SK-N-SH treated with all-trans-retinoic acid at 6 μM for 48 hours (cell line): ENCODE data around the gene TRAPPC4.
"Not testable (repeated sequence)": the region's sequence is repeated elsewhere in the genome, so short reads cannot be mapped to it uniquely, and the experiment has no call there.

Experiments
- BACH2 ChIP-seq: fragments of 250-450 bp; sonication (Bioruptor Pico); IDR thresholded peaks from 2 replicates; pipeline ENCODE4 v1.9.0; 2021; ENCODE audit warnings: mild to moderate bottlenecking, borderline replicate concordance
- ISL1 ChIP-seq: fragments of 250-450 bp; sonication (Bioruptor Pico); IDR thresholded peaks from 2 replicates; pipeline ENCODE4 v2.1.2; 2022; ENCODE audit warnings: mild to moderate bottlenecking, moderate library complexity
- OSR1 ChIP-seq: fragments of 250-450 bp; sonication (Bioruptor Pico); IDR thresholded peaks from 2 replicates; pipeline ENCODE4 v1.8.0; 2022; ENCODE audit warnings: moderate library complexity, mild to moderate bottlenecking, inconsistent platforms
- SNAI2 ChIP-seq: fragments of 250-450 bp; sonication (Bioruptor Pico); IDR thresholded peaks from 2 replicates; pipeline ENCODE4 v1.5.0; 2020; ENCODE audit warnings: mild to moderate bottlenecking, moderate library complexity
- TCF4 ChIP-seq: fragments of 250-450 bp; sonication (Bioruptor Pico); IDR thresholded peaks from 2 replicates; pipeline ENCODE4 v1.8.0; 2021; ENCODE audit warnings: mild to moderate bottlenecking, moderate library complexity, borderline replicate concordance
- TOX ChIP-seq: fragments of 250-450 bp; sonication (Bioruptor Pico); IDR thresholded peaks from 2 replicates; pipeline ENCODE4 v1.8.0; 2021; ENCODE audit warnings: mild to moderate bottlenecking, moderate library complexity, borderline replicate concordance
- ZFP3 ChIP-seq: fragments of 250-450 bp; sonication (Bioruptor Pico); IDR thresholded peaks from 2 replicates; pipeline ENCODE4 v1.5.0; 2020; ENCODE audit warnings: mild to moderate bottlenecking, moderate library complexity
- TF ChIP-seq, protein P1 (sequence below): fragments of 250-450 bp; sonication (Bioruptor Pico); IDR thresholded peaks from 2 replicates; pipeline ENCODE4 v1.5.1; 2021; ENCODE audit warnings: mild to moderate bottlenecking, moderate library complexity
- TF ChIP-seq, protein P2 (sequence below): fragments of 250-450 bp; sonication (Bioruptor Pico); IDR thresholded peaks from 2 replicates; pipeline ENCODE4 v1.8.0; 2020; ENCODE audit warnings: mild to moderate bottlenecking, moderate library complexity, borderline replicate concordance
- TF ChIP-seq, protein P3 (sequence below): fragments of 250-450 bp; sonication (Bioruptor Pico); IDR thresholded peaks from 2 replicates; pipeline ENCODE4 v1.5.0; 2020; ENCODE audit warnings: mild to moderate bottlenecking, moderate library complexity

DNA sequence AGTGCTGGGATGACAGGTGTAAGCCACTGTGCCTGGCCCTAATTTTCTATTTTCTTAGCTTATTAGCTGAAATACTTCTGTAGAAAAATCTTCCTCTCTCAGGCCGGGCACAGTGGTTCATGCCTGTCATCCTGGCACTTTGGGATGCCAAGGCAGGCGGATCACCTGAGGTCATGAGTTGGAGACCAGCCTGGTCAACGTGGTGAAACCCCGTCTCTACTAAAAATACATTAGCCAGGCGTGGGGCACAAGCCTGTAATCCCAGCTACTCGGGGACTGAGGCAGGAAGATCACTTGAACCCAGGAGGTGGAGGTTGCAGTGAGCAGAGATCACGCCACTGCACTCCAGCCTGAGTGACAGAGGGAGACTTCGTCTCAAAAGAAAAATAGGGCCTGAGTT lies 34.2 kb upstream of the TRAPPC4 start:
- not testable (repeated sequence) for TF ChIP-seq SNAI2; BACH2 (CRISPR knock-in tag); OSR1; ISL1 (CRISPR knock-in tag); TCF4; TOX (CRISPR knock-in tag); ZFP3 (CRISPR knock-in tag)
- TF ChIP-seq, protein P1, sequence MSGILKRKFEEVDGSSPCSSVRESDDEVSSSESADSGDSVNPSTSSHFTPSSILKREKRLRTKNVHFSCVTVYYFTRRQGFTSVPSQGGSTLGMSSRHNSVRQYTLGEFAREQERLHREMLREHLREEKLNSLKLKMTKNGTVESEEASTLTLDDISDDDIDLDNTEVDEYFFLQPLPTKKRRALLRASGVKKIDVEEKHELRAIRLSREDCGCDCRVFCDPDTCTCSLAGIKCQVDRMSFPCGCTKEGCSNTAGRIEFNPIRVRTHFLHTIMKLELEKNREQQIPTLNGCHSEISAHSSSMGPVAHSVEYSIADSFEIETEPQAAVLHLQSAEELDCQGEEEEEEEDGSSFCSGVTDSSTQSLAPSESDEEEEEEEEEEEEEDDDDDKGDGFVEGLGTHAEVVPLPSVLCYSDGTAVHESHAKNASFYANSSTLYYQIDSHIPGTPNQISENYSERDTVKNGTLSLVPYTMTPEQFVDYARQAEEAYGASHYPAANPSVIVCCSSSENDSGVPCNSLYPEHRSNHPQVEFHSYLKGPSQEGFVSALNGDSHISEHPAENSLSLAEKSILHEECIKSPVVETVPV (CRISPR knock-in tag), result not testable (repeated sequence)
- TF ChIP-seq, protein P2, sequence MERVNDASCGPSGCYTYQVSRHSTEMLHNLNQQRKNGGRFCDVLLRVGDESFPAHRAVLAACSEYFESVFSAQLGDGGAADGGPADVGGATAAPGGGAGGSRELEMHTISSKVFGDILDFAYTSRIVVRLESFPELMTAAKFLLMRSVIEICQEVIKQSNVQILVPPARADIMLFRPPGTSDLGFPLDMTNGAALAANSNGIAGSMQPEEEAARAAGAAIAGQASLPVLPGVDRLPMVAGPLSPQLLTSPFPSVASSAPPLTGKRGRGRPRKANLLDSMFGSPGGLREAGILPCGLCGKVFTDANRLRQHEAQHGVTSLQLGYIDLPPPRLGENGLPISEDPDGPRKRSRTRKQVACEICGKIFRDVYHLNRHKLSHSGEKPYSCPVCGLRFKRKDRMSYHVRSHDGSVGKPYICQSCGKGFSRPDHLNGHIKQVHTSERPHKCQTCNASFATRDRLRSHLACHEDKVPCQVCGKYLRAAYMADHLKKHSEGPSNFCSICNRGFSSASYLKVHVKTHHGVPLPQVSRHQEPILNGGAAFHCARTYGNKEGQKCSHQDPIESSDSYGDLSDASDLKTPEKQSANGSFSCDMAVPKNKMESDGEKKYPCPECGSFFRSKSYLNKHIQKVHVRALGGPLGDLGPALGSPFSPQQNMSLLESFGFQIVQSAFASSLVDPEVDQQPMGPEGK, result not testable (repeated sequence)
- TF ChIP-seq, protein P3, sequence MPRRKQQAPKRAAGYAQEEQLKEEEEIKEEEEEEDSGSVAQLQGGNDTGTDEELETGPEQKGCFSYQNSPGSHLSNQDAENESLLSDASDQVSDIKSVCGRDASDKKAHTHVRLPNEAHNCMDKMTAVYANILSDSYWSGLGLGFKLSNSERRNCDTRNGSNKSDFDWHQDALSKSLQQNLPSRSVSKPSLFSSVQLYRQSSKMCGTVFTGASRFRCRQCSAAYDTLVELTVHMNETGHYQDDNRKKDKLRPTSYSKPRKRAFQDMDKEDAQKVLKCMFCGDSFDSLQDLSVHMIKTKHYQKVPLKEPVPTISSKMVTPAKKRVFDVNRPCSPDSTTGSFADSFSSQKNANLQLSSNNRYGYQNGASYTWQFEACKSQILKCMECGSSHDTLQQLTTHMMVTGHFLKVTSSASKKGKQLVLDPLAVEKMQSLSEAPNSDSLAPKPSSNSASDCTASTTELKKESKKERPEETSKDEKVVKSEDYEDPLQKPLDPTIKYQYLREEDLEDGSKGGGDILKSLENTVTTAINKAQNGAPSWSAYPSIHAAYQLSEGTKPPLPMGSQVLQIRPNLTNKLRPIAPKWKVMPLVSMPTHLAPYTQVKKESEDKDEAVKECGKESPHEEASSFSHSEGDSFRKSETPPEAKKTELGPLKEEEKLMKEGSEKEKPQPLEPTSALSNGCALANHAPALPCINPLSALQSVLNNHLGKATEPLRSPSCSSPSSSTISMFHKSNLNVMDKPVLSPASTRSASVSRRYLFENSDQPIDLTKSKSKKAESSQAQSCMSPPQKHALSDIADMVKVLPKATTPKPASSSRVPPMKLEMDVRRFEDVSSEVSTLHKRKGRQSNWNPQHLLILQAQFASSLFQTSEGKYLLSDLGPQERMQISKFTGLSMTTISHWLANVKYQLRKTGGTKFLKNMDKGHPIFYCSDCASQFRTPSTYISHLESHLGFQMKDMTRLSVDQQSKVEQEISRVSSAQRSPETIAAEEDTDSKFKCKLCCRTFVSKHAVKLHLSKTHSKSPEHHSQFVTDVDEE (CRISPR knock-in tag), result not testable (repeated sequence)
